Karpas-422 (cell line): ENCODE results near the gene SLK. TPM values are rescaled to one million over a fixed set of nuclear protein-coding genes. Genes with fewer than 3 reads are reported as not detected.

Experiments
- DNase-seq: peaks from one replicate; pipeline ENCODE4 v3.0.0-alpha.2; 2015
- H2AFZ ChIP-seq: fragments of 200-600 bp; sonication (generic); 2 replicates; pipeline ENCODE4 v1.6.1; 2014; ENCODE audit warnings: antibody characterized with exemption, low read length, mixed read lengths
- H3K27ac ChIP-seq: fragments of 200-600 bp; sonication (generic); 2 replicates; pipeline ENCODE4 v1.5.1; 2014; ENCODE audit warnings: mild to moderate bottlenecking, low read length, moderate library complexity
- H3K27me3 ChIP-seq: fragments of 200-600 bp; sonication (generic); 2 replicates; pipeline ENCODE4 v1.6.1; 2014; ENCODE audit warnings: low read length, mixed read lengths
- H3K36me3 ChIP-seq: fragments of 200-600 bp; sonication (generic); 2 replicates; pipeline ENCODE4 v1.6.1; 2014; ENCODE audit warnings: low read length, mixed read lengths; ENCODE audit not compliant: insufficient read depth
- H3K4me1 ChIP-seq: fragments of 200-600 bp; sonication (generic); 2 replicates; pipeline ENCODE4 v1.6.1; 2014; ENCODE audit warnings: mild to moderate bottlenecking, low read length, mixed read lengths
- H3K4me2 ChIP-seq: fragments of 200-600 bp; sonication (generic); 2 replicates; pipeline ENCODE4 v1.6.1; 2014; ENCODE audit warnings: low read length, low read depth, mild to moderate bottlenecking; ENCODE audit not compliant: poor library complexity, severe bottlenecking
- H3K4me3 ChIP-seq: fragments of 200-600 bp; sonication (generic); 2 replicates; pipeline ENCODE4 v1.5.1; 2014; ENCODE audit warnings: mild to moderate bottlenecking, antibody characterized with exemption, low read length, mixed read lengths
- H3K79me2 ChIP-seq: fragments of 200-600 bp; sonication (generic); 2 replicates; pipeline ENCODE4 v1.6.1; 2014; ENCODE audit warnings: mild to moderate bottlenecking, low read length, mixed read lengths
- H3K9ac ChIP-seq: fragments of 200-600 bp; sonication (generic); 2 replicates; pipeline ENCODE4 v1.6.0; 2014; ENCODE audit warnings: low read length
- H3K9me2 ChIP-seq: fragments of 200-600 bp; sonication (generic), shearing (Covaris generic); replicated peaks from 2 replicates; pipeline ENCODE4 v1.6.0; 2014; ENCODE audit warnings: mild to moderate bottlenecking, low read length, moderate library complexity; ENCODE audit not compliant: insufficient read depth
- H3K9me3 ChIP-seq: fragments of 300-700, 200-600 bp; sonication (generic); 2 replicates; pipeline ENCODE4 v1.6.1; 2014; ENCODE audit warnings: low read length, mixed read lengths
- H4K20me1 ChIP-seq: fragments of 200-600 bp; sonication (generic); 2 replicates; pipeline ENCODE4 v1.6.1; 2014; ENCODE audit warnings: mild to moderate bottlenecking, antibody characterized with exemption, low read length, low read depth; ENCODE audit not compliant: insufficient read depth
- total RNA-seq: library from RNA; depleted of rRNA; stranded (reverse); fragments of >200 nt; shearing (Covaris generic); gene quantifications from 2 replicates; pipeline ENCODE4 v1.2.3, GENCODE V29; 2014; ENCODE audit warnings: low replicate concordance

Gene SLK
- total RNA-seq, 1 experiment from 2014 or later: 28.1 TPM

- Histone ChIP-seq H3K36me3 (peaks cover 39% of the 10 kb centered on the region), H3K27ac (no peak overlapping the region), H3K4me2 (no peak overlapping the region), H3K27me3 (no peaks in the 10 kb centered on the region), H3K4me3 (no peak overlapping the region), H3K79me2 (peaks cover 32% of the 10 kb centered on the region), H2AFZ (no peak overlapping the region), H3K9me2 (no peaks in the 10 kb centered on the region), H4K20me1 (no peaks in the 10 kb centered on the region), H3K9me3 (no peaks in the 10 kb centered on the region), H3K4me1 (no peaks in the 10 kb centered on the region), H3K9ac (no peak overlapping the region)
- DNase-seq: no peak
Measured at GRCh38 chr10:103998805-103999204, 31.9 kb downstream of the SLK start.

- Histone ChIP-seq H3K27me3 (no peaks in the 10 kb centered on the region), H3K36me3 (peaks cover 42% of the 10 kb centered on the region), H3K9me2 (no peaks in the 10 kb centered on the region), H3K9ac (no peak overlapping the region), H3K4me1 (no peaks in the 10 kb centered on the region), H3K27ac (no peak overlapping the region), H3K79me2 (peaks cover 13% of the 10 kb centered on the region; the same call in 1 of the 2 replicates), H2AFZ (no peak overlapping the region), H3K9me3 (no peaks in the 10 kb centered on the region), H3K4me2 (no peak overlapping the region), H3K4me3 (no peak overlapping the region), H4K20me1 (no peaks in the 10 kb centered on the region)
- DNase-seq: no peak
Measured at GRCh38 chr10:104002911-104003310, 36.0 kb downstream of the SLK start.

DNA sequence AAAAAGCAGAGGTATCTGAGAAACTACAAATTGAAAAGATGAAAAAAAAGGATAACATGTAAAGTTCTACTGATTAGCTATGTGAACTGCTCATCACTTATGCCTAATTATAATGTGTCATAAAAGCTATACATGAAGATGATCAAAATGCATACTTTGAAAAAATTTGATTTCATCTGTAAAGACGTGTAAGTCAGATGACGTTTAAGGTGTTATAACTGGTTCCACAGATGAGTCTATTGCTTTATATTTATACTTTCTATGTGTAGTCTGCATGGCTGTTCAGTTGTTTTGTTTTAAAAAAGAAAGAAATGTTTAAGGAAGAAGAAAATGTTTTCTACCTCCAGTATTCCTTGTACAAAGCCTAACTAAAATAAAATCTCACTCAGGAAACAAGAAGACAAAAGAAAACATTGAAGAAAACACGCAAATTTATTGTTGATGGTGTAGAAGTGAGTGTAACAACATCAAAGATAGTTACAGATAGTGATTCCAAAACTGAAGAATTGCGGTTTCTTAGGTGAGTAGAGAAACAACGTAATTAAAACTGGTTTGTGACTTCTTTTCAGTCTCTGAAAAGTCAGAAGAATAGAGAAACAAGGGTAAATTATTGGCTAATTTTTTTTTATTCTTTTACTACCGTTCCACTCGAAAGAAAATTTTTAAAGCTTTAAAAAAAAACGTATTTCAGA is 38.4 kb downstream of the SLK start:
- H3K4me1 ChIP-seq: no peaks in the 10 kb centered on the region
- no peak overlapping the region for H3K4me2 ChIP-seq
- DNase-seq: no peak
- no peaks in the 10 kb centered on the region for H3K9me2 ChIP-seq
- H3K9me3 ChIP-seq: no peaks in the 10 kb centered on the region
- peaks cover 38% of the 10 kb centered on the region; the same call in 1 of the 2 replicates for H3K36me3 ChIP-seq
- H3K79me2 ChIP-seq: 0 out of 2 replicates have a peak, but pooled peaks cover 5% of the 10 kb centered on the region
- H2AFZ ChIP-seq: no peak overlapping the region
- H3K9ac ChIP-seq: no peak overlapping the region
- H3K4me3 ChIP-seq: no peak overlapping the region
- H3K27me3 ChIP-seq: no peaks in the 10 kb centered on the region
- no peaks in the 10 kb centered on the region for H4K20me1 ChIP-seq
- no peak overlapping the region for H3K27ac ChIP-seq

GRCh38 chr10:104011904-104012303 is 45.0 kb downstream of the SLK start:
- no peak overlapping the region for H3K27ac ChIP-seq
- no peak overlapping the region for H3K9ac ChIP-seq
- no peaks in the 10 kb centered on the region for H3K9me3 ChIP-seq
- H4K20me1 ChIP-seq: no peaks in the 10 kb centered on the region
- no peak for DNase-seq
- H3K4me2 ChIP-seq: no peak overlapping the region
- peaks cover 20% of the 10 kb centered on the region; the same call in 1 of the 2 replicates for H3K36me3 ChIP-seq
- H3K4me1 ChIP-seq: no peaks in the 10 kb centered on the region
- no peak overlapping the region for H2AFZ ChIP-seq
- H3K4me3 ChIP-seq: no peak overlapping the region
- no peaks in the 10 kb centered on the region for H3K27me3 ChIP-seq
- H3K9me2 ChIP-seq: no peaks in the 10 kb centered on the region
- H3K79me2 ChIP-seq: peaks cover 10% of the 10 kb centered on the region

- no peak overlapping the region for H3K4me2 ChIP-seq
- DNase-seq: no peak
- H3K4me1 ChIP-seq: no peaks in the 10 kb centered on the region
- no peak overlapping the region for H3K4me3 ChIP-seq
- H3K9ac ChIP-seq: no peak overlapping the region
- no peak overlapping the region for H2AFZ ChIP-seq
- H4K20me1 ChIP-seq: no peaks in the 10 kb centered on the region
- H3K9me2 ChIP-seq: no peaks in the 10 kb centered on the region
- peaks cover 15% of the 10 kb centered on the region; the same call in 1 of the 2 replicates for H3K36me3 ChIP-seq
- no peaks in the 10 kb centered on the region for H3K27me3 ChIP-seq
- H3K79me2 ChIP-seq: peaks cover 10% of the 10 kb centered on the region
- no peaks in the 10 kb centered on the region for H3K9me3 ChIP-seq
- no peak overlapping the region for H3K27ac ChIP-seq
Measured at GRCh38 chr10:104013489-104013888, 46.5 kb downstream of the SLK start.

- no peak for DNase-seq
- Histone ChIP-seq H3K4me3 (no peak overlapping the region), H3K9me3 (no peaks in the 10 kb centered on the region), H3K36me3 (peaks cover 18% of the 10 kb centered on the region; the same call in 1 of the 2 replicates), H4K20me1 (no peaks in the 10 kb centered on the region), H3K9me2 (no peaks in the 10 kb centered on the region), H3K9ac (no peak overlapping the region), H3K4me2 (no peak overlapping the region), H2AFZ (no peak overlapping the region), H3K79me2 (peaks cover 10% of the 10 kb centered on the region), H3K27me3 (no peaks in the 10 kb centered on the region), H3K4me1 (no peaks in the 10 kb centered on the region), H3K27ac (no peak overlapping the region)
Measured at GRCh38 chr10:104014176-104014575, 47.2 kb downstream of the SLK start.

DNA sequence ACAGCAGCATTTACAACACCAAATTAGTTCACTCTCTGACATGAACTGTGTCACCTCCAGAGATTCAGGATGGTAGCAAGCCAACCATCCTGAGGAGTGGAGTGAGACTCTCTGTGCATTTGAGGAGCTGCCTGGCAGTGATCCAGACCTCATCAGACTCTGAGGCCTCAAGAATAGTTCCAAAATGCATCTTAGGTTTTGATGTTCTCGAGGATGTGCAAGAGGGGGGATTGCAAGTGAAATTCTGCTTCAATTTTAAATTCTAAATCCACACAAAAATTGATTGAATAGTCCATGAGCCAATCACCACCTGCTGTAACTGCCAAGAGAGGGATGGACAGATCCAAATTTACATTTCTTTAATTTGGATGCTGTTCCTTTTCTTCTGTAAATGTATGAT is 49.7 kb downstream of the SLK start:
- Histone ChIP-seq H3K36me3 (peaks cover 20% of the 10 kb centered on the region), H3K9me2 (no peaks in the 10 kb centered on the region), H3K79me2 (peaks cover 10% of the 10 kb centered on the region), H3K9ac (no peak overlapping the region), H3K9me3 (no peaks in the 10 kb centered on the region), H3K4me2 (no peak overlapping the region), H3K4me3 (no peak overlapping the region), H2AFZ (no peak overlapping the region), H3K27ac (no peak overlapping the region), H4K20me1 (no peaks in the 10 kb centered on the region), H3K4me1 (no peaks in the 10 kb centered on the region), H3K27me3 (no peaks in the 10 kb centered on the region)
- no peak for DNase-seq

DNA sequence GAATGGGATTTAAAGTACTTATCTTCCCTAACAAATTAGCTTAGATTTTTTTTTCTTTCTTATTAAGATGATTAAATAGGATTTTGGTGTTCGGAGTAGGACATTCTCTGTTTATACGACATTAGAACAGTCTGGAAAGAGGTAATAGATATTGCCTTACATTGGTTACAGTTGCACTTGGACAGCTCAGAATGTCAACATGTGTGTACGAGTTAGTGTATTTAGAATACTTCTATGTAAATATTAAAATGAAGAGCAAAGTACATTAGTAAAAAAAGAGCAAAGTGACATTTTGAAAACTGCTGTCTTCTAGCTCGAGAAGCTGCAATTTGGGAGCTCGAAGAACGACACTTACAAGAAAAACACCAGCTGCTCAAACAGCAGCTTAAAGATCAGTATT is 51.5 kb downstream of the SLK start:
- Histone ChIP-seq H4K20me1 (no peaks in the 10 kb centered on the region), H2AFZ (no peak overlapping the region), H3K27ac (no peak overlapping the region), H3K79me2 (peaks cover 10% of the 10 kb centered on the region), H3K4me1 (no peaks in the 10 kb centered on the region), H3K9me2 (no peaks in the 10 kb centered on the region), H3K27me3 (no peaks in the 10 kb centered on the region), H3K9me3 (no peaks in the 10 kb centered on the region), H3K9ac (no peak overlapping the region), H3K4me3 (no peak overlapping the region), H3K4me2 (no peak overlapping the region), H3K36me3 (peaks cover 32% of the 10 kb centered on the region)
- DNase-seq: no peak
